ENCODE data around the gene DOC2B.
"Not testable (repeated sequence)": the region's sequence is repeated elsewhere in the genome, so short reads cannot be mapped to it uniquely, and the experiment has no call there.

Gene DOC2B

DNA sequence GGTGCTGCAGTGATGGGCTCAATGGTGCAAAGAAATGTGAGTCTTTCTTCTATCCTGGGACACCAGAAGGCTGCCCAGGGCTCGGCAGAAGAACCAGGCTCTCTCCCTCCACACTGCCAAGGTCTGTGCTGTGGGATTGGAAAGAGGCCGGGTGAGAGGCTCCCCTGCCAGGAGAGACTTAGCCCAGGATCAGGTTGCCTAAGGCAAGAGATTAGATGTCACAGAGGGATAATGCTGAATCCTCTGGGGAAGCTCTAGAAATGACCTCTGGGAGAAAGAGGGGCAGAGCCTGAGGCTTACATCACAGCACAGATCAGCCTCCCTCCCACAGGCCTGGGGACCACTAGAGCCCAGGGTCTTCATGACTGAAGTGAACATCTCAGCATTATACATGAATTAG lies 5.7 kb upstream of the DOC2B start:
- DNase-seq: no peak

DNA sequence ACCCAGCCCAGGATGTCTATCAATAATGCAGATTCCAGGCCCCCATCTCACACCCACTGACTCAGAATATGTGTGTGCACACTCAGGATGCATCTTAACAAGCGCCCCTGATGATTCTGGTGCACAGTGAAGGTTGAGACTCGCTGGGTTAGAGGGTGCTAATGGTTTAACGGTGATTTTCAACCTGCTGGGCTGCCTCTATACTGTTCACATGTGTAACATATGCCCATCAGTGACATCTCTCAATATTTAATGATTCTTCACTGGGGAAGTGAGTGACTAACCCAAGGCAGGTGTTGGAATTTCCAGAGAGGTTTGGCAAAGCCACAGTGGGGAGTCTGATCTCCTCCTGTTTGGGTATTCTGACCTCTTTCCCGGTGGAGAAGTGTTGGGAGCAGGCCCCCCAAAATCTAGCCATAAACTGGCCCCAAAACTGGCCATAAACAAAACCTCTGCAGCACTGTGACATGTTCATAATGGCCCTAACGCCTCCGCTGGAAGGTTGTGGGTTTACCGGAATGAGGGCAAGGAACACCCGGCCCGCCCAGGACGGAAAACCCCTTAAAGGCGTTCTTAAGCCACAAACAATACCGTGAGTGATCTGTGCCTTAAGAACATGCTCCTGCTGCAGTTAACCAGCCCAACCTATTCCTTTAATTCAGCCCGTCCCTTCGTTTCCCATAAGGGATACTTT lies 4.1 kb upstream of the DOC2B start:
- DNase-seq: peak; percentile 63

DNA sequence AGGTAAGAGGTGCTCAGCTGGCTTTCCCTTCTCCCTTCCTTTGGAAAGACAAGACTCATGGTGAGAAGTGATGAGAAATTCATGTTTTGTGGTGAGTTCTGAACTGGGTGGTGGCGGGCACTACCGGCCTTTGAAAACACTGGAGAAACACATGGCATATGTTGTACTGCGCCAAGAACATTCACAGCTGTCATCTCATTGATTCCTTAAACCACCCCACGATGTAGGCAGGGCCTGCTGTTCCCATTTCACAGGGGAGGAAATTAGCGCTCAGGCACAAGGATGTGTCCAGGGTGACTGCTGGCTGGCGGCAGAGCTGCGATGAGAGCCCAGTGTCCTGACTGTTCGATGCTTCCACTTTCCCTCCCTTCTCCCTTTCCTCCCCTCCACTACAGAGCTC lies 1.6 kb upstream of the DOC2B start:
- no peak for DNase-seq

DNA sequence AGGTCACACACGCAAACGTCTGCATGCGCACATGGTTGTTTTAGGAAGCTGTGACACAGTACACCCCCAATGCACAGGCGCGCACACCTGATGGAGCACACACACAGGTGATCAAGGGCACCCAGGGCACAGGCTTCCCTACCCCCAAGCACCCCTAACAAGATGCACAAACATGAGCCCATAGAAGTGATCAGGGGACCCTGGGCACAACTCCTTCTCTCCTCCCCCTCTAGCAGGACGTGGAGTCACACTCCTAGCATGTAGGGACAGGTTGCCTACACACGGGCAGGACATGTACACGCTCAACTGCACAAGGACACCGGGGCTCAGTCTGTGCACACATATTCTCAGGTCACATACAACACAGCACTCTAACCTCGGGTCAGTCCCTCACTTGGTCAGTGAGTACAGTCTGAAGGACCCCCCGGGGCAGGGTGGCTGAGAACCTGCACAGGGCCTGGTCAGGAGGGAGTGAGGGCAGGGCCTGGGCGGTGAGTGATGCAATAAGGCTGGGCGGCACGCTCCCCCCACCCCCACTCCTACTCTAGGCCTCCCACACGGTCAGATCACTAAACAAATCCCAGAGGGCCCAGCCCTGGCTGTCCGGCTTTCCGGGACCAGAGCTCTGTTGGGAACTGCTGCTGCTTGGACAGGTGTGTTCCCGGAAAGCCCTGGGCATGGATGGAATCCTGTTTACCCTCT lies 751 bp upstream of the DOC2B start:
- no peak for DNase-seq

DNA sequence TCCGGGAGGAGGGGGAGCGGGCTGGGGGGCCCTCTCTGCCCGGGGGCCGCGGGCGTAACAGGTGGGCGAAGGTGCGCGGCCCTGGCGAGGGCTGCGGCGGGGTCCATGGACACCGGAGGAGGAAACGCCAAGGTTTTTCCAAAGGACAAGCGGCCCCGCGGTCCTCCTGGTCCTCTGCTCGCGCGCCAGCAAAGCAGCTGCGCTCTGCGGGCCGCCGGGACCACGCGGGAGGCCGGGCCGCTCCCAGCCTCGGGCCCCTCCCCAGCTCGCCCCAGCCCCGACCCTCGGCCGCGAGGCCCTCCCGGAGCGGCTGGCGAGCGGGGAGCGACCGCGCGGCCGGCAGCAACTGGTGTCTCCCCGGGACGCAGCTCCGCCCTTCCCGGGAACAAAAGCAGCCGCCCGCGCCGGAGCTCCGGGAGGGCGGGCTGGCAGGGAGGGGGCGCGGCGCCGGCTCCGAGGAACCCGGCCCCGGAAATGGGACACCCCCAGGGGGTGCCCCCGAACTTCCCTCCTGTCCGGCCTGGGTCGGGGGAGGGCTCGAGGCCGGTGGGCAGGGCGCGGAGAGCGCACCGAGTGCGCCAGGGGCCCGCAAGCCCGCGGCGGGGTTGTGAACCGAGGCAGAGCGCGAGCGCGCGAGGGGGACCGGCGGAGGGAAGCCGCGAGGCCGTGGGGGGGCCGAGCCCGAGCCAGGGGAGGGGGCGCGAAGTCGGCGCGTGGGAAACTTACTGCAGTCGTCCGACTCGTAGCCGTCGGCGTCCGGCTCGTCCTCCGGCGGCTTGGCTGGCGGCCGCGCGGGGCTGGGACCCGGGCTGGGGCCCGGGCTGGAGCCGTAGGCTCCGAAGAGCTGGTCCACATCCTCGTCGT lies 837 bp downstream of the DOC2B start:
- no peak for DNase-seq

DNA sequence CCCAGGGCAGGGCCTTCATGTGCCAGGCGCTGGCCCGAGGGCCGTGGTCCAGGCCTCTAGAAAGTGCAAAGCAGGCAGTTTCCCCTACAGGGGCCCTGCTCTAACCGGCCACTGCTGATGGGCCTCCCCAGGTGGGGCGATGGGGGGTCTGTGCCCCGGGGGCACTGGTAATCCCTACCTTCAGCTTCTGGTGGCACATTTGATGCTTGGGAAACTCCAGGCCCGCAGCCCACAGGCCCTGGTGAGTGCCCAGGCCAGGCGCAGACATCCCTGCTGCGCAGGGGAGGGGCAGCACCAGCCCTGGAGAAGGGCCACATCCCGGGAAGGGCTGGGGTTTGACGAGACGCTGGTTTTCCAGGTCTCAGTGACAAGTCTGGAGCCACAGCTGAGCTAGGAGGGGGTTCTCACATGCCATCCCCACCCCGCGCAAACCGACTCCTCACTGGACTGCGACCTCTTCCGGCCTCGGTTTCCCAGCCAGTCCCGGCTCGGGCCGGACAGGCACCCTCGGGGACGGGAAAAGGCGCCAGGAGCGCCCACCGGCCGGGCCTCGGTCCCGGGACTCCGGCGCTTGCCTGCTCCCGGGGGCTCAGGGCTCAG lies 1.6 kb downstream of the DOC2B start:
- DNase-seq: no peak

DNA sequence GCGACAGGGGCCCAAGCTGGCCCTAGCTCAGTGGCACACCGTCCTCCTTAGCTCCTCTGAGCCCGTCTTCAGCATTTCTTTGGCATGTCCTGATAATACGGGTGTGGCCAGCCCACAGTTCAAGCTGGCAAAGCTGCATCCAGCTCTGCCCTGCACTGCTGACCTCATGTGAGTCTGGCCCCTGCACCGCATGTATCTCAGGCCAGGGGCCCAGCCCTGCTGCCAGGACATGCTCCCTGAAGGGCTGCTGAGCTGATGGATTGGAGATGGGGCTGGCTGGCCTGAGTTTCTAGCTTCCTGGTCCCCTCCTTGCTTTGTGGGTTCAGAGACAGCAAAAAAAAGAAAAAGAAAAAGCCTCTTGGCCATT lies 2.4 kb downstream of the DOC2B start:
- no peak for DNase-seq

DNA sequence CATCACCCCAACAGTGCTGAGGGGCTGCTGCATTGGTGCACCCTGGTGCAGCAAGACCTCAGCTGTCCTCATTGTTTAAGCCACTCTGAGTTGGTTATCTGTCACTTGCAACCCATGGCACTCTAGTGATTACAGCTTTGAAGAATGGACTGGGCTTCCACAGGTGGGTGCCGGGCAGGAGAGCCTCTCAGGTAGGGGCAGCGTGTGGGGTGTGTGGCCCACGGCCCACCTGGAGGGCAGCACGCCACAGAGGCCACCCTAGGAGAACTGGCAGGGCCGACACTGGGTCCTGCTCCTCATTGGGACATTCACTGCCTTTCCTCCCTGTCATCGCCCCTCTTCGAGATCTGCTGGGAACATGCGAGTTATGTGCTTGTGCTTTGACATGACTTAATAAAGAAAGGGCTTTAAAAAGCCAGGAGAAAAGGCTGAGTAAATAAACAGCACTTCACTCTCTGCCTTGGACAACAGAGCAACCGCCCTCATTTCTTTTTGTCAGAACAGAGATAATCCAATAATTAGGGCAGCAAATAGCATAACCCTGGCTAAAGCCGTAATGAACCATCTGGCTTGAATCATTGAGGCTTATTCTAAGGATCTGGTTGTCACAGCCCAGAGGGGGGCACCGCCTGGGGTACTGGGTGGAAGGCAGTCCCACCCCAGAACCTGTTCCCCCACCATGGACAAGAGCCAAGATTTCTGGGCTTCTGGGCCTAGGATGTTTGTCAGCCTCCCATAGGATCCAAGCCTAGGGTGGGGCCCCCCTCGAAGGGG lies 3.0 kb downstream of the DOC2B start:
- no peak for DNase-seq

DNA sequence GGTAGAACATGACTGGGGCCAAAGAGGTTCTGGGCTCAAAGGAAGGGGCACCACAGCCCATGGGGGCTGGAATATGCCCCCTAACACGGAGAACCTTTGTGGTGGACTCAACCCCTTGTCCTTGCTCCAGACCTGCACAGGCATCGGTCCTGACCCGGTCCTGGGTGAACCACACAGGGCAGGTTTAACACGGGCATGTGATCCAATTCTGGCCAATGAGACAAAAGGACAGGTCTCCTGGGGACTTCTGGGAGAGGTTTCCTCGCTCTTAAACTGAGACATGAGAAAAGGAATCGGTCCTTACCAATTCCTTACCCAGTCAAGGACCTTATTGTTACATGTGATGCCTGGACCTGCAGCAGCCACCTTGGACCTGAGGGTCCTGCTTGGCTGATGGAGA lies 3.7 kb downstream of the DOC2B start:
- no peak for DNase-seq

DNA sequence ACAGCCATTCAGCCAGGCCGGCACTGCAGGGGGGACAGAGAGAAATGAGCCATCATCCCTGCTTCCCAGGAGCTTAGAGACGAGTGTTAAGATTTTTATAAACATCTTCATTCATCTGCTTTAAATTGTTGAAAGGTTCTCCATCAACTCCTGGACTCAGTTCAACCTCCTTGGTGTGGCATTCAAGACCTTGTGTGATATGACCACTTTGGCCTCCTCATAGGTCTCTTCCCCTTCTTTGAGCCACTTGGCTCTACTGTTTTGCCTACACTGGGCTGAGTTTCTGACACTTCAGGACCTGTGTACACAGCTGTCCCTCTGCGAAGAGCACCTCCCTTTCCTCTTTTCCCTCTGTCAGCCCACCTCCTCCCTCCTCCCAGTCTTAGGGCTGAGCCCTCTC lies 4.3 kb downstream of the DOC2B start:
- no peak for DNase-seq

DNA sequence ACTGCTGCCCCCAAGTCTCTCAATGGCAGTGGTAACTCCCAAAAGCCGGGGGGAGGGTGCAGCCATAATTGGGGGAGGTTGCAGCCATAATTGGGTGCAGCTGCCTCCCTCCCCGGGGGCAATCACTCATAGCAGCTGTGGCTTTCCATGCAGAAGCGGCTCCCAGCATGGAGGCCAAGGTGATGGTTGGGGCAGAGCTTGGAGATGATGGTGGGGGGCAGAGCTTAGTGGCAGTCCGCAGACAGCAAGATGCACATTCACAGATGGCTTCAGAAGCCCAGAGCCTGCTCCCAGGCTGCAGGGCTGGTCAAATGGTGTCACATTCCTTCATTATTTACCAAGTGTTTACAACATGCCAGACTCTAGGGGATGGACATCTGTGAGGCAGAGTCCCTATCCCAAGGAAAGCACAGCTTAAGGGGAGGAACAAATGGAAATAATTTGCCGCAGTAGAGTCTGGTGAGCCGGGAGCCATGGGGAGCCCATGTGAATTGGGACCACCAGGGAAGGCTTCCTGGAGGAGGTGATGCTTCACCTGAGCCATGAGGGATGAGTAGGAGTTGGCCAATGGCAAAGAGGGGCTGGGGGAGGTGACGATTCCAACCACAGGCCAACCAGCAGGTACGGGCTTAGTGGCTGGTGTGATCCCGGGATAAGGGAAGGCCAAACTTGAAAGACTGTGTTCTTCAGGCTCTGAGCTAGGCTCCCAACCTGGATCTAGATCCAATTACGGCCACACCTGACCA lies 8.1 kb downstream of the DOC2B start:
- DNase-seq: no peak

DNA sequence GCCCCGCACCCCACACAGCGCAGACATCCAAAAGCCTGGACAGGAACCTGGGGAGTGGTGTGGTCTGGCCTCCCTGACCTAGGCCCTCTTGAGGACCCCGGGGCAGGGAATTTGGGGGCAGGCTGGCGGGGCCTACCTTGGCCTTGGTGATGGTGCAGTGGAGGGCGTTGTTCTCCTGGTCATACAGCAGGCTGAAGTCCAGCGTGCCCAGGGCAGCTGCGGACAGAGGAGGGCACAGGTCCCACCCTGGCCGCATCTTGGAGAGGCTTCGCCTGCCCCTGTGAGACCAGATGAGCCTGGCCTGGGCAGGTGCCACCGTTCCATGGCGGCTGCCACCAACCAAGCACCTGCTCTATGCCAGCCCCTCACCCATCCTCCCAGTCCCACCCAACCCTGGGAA lies 9.0 kb downstream of the DOC2B start:
- no peak for DNase-seq

DNA sequence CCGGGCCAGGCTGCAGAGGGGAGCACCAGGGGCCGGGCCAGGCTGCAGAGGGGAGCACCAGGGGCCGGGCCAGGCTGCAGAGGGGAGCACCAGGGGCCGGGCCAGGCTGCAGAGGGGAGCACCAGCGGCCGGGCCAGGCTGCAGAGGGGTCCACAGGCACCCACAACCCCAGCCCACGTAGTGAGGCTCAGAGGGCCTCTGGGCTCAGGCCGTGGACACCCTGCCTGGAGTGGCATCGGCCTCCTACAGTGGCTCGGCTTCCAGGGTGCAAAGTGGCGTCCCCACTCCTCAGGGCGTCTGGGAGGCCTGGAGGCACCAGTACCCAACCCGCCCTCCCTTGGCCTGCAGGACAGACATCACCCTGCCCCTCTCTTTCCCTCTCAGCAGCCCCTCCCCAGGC lies 9.6 kb downstream of the DOC2B start:
- DNase-seq: no peak

DNA sequence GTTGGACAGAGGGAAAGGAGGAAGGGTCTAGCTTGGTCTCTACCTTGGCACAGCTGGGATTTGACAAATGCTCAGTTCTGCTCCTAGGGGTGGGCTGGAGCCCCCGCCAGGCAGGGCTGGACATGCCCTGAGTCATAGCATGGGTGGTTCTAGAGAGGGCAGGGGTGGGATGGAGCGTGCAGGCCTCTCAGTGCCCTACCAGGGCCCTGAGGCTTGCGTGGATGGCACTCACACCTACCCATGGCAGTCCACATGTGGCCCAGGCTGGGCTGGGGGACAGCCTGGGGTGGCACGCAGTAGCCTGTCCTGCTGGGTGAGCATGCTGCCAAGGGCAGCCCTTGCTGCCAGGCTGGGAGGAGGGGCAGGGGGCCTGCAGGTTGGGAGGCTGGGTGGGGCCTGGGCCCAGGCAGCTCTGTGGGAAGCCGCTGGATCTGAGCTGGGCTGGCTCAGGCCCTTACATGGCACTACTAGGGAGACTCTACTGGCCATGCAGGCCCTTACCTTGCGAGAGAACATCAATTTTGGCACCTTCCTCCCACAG lies 11.2 kb downstream of the DOC2B start:
- DNase-seq: no peak

DNA sequence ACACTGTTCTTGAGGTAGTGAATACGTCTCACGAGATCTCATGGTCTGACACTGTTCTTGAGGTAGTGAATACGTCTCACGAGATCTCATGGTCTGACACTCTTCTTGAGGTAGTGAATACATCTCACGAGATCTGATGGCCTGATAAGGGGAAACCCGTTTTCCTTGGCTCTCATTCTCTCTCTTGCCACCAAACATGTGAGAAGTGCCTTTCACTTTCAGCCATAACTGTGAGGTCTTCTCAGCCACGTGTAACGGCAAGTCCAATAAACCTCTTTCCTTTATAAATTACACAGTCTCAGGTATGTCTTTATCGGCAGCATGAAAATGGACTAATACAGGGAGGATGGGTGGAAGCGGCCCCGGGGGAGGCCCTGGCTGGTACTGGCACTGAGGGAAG lies 12.8 kb downstream of the DOC2B start:
- DNase-seq: not testable (repeated sequence)

DNA sequence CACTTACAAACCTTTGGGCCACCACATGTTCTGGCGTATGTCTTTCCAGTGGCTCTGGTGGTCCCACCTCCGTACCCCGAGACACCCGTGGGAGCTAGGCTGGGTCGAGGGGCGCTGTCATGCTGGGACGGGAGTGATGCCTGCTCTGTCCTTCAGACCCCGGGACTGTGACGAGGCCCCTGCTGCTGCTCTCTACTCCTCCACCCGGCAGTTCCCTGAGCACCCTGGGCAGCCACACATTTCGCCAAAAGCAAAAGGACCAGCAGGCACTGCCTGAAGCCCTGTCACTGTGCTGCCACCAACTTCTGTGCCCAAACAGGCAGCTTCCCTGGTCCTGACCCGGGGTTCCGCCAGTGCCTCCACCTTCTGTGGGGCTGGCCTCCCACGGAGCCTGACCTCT lies 15.5 kb downstream of the DOC2B start:
- no peak for DNase-seq

DNA sequence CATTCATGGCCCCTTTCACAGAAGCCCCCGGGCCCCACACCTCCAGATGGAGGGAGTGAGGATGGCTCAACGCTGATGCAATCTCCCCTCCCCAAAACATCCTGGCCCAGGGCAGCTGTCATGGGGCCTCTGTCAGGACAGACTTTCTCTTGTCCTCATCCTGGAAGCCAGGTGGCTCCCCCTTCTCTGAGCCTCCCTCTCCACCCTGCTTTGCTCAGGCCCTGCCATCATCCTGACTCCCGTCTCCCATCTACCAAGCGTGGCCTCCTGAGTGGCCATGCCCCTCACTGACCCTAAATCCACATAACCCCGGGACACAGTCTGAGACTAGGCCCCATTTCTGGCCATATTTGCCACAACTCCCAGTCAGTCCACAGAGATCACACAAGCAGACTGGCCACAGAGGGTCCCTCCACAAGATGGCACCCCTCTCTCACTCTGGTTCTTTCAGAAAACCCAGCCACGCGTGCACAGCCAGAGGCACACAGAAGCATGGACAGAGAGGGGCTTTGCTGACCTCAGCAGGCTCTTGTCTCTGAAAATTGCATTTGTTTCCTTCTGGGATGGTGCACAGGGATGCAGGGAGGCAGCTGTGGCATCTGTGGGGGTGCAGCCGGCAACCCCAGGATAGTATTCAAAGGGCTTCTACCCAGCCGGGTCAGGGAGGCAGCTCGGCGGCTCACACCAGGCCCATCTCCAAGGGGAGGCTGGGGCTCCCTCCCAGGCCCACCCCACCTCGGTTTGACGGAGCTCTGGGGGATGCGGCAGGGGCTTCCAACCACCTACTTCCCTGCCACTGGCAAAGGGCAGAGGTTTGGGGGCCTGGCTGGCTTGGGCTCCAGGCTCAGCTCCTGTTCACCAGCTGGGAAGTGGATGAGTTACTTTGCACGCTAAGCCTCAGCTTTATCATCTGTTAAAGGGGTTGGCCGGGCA lies 16.9 kb downstream of the DOC2B start:
- DNase-seq: peak; percentile 9

DNA sequence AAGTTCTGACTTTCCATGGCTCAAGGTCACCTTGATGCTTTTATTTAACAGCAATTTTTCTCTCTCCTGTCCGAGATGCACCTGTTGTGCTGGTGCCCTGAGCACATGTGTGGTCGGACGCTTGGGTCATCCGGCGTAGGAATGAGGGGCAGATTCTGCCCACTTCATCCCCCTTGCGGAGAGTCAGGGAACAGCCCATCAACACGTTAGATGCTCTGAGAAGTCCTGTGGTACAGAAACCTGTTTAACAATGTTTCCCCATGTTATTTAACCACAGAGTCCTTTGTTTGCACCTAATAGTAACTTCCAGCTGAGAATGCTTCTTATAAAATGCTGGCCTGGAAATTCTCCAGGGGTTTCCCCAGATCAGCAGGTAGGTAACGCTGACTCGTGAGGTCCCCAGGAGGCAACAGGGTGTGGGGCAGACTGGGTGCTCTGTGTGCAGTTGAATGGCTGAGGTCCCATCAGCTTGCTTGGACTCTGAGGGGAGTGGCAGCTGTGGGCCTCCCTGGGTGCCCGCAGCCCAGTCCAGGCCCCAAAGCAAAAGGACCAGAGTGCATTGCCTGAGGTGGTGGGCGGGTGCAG lies 17.8 kb downstream of the DOC2B start:
- DNase-seq: no peak

DNA sequence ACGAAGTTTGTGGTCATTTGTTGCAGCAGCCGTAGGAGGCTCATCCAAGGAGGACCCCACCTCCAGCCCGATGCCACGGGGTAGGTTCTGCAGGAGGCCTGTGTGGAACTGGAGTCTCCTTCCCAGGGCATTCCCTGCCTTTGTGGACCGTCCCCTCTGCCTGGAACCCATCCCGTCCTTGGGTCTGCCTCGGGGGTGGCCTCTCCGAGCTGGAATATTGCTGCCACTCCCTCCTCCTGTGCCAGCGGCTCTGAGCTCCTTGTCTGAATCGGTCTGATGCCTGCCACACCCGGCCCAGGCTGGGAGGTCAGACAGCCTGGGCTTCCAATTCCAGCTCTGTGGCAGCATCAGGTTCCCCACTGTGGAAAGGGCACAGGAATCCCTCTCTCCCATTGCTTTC lies 18.8 kb downstream of the DOC2B start:
- no peak for DNase-seq

DNA sequence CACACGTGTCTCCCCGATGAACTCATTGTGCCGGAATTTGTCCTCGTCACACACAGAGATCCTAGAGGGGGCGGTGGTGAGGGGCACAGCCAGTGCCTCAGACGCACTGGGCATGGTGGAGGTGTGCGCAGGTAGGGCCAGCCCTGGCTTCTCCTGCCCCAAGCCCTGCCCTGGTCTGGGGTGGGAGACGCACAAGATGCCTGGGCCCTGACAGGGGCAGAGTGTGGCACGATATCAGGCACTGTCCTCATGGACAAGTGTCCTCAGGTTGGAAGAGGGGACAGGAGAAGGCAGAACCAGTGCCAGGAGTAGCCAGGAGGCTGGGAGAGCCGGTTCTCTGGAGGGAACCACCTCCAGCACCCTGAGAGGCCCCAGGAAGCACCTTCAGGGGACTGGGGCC lies 20.0 kb downstream of the DOC2B start:
- no peak for DNase-seq
